Epithelial cell of esophagus (primary cell): ENCODE results near the gene RAB11FIP3.

ENCODE experiments used
- DNase-seq: peaks from one replicate; pipeline ENCODE4 v3.0.0; 2010; ENCODE audit warnings: low read depth
- H3K4me3 ChIP-seq: 2 replicates; pipeline ENCODE4 v1.5.1; 2011; ENCODE audit warnings: mild to moderate bottlenecking, low read length, control low read depth
- CTCF ChIP-seq: IDR thresholded peaks from 2 replicates; pipeline ENCODE4 v1.5.1; 2011; ENCODE audit warnings: low read depth, mild to moderate bottlenecking, low read length, control low read depth, inconsistent platforms; ENCODE audit not compliant: insufficient read depth; ENCODE audit errors: missing control alignments

Gene RAB11FIP3

DNA sequence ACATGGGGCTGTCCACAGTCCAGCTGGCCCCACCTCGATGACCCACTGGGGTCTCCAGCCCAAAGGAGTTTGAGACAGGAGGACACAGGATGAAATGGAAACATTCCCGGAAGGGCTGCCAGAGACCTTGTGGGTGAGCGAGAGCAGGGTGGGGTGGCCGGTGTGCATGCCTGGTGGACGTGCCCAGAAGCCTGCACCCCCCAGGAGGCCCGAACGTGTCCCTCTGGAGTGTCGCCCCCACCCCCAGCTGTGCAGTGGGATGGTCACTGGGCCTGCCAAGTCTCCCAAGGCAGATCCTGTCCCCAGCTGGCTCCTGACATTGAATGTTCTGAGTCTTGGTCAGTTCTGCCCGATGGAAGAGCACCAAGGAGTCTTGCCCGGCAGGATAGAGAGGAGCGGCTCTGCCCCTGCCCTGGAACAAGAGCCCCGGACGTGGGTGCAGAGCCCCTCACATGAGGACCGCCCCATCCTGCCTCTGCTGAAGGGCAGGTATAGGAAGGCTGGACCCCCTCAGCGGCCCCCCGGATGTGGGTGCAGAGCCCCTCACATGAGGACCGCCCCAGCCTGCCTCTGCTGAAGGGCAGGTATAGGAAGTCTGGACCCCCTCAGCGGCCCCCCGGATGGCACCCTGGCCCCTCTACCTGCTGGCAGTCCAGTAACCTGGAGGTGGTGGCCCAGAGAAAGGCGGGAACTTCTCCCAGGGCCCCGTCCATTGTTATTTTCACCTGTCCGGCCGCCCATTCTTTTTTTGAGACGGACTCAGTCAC, 99.0 kb downstream of the RAB11FIP3 start:
- no peak overlapping the region for H3K4me3 ChIP-seq
- TF ChIP-seq CTCF = no peak
- no peak for DNase-seq

GRCh38 chr16:525123-525519, 99.7 kb downstream of the RAB11FIP3 start:
- DNase-seq = no peak
- H3K4me3 ChIP-seq = no peak overlapping the region
- TF ChIP-seq CTCF = no peak

DNA sequence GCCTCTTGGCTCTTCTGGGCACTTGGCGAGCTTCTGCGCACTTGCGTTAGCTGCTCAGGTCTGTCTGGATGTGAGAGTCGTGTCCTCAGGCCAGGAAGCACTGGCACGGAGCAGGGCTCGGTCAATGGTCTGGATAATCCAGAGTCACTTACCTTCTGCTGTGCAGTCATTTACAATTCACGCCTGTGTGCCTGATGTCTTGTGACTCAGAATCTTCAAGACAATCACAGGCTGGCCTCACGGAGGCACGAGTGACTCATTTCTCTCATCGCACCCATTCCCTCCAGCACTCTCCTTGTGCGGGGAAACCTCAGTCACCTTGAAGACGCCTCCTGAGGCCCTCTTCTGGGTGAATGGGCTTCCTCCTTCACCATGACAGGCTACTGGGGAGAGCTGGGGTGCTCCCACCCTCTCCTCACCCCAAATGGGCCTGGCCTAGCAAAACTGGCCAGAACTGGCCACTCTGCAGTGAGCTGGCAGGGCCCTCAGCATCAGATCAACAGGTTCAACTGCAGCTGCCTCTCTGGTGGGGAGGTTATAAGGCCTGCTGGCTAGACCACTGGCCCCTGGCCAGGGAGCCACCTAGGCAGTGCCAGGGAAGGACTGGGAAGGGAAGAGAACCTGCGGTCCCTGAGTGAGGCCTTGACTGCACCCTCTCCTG, 100.2 kb downstream of the RAB11FIP3 start:
- peak; percentile 95 for DNase-seq
- no peak for TF ChIP-seq CTCF
- peak overlapping the region; percentile 74 for H3K4me3 ChIP-seq

DNA sequence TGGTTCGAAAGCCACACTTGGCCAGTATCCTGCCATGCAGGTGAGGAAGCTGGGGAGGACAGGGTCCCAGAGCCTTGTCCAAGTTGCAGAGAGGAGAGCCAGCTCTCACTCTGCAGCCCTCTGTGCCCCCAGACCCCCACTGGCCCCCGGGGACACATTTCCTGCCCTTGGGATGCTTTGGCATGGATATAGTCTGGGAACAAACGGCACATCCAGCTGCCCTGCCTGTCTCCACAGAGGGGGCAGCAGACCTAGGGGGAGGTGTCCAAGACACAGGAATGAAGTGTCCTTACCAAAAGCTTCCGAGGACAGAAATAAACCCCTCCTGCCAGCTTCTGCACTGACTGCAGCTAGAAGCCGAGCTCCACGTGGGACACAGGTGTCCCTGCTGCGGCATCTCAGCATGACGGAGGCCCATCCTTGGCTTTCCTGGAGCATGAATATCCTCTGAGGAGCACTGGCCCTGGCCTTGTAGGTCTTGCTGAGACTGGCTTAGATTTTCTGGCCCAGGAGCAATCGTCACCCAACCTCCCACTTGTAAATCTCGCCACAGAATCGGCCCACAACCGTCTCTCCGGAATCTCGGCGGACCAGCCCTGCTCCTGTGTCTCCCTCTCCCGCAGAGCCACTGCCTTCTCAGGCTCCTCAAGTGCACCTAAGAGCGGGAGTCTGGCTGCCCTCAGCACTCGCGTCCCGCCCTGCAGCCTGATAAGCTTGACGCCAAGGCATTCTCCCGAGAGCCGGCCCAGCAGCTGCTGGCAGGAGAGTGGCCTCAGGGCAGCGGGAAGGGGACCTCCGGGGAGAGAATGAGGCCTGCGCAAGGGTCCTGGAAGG, 100.9 kb downstream of the RAB11FIP3 start:
- peak overlapping the region; percentile 74 for H3K4me3 ChIP-seq
- TF ChIP-seq CTCF = peak; percentile 0
- peak; percentile 42 for DNase-seq

DNA sequence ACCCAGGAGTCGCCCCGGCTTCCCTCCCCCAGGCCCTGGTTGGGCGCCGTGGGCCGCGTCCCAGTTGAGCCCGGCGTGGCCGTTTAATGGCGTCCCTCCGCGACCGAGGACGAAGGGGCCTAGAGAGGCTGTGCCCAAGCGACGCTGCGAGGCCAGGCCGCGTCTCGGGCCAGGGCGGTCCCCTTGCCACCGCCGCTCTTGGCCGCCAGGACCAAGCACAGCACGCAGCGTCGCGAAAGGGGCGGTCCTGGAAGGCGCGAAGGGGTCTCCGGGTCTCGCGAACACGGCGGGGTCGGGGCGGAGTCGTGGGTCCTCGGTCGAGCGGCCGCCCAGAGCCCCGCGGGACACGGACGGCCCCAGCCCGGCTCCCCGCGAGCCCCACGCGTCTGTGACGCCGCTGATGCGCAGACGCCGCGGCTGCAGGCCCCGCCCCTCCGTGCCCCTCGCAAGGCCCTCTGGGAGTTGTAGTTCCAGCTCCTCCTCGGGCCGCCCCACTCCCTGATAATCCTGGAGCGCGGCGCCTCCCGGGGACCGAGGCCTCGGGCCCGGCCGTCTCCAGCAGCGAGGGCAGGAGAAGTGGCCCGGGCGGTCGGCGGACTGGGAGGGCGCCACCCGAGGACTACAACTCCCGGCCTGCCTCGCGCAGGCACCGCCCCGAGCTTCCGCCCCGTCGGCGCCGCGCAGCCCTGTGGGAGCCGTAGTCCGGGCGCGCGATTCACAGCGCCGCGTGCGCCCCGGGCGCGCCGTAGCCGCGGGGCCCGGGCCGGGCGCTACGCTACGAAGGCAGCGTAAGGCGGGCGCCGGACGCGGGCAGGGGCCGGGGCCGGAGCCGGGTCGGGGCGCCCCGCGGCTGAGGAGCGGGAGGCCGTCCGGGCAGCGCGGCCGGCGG, 101.8 kb downstream of the RAB11FIP3 start, which contains the start of gene CAPN15:
Gene CAPN15, plus strand, starts transcription at position 698 of the 889 bp plus-strand sequence. CDS start 19,127 bp downstream, outside the sequence.
- peak within 1 kb of the TSS; percentile 76 for H3K4me3 ChIP-seq
- DNase-seq = peak; percentile 84
- no peak for TF ChIP-seq CTCF
